ENCODE results near the gene ZNF426. TPM values are rescaled to one million over a fixed set of nuclear protein-coding genes. Genes with fewer than 3 reads are reported as not detected.

Gene ZNF426
- total RNA-seq, 1 experiment from 2014 or later, result 16.3 TPM

DNA sequence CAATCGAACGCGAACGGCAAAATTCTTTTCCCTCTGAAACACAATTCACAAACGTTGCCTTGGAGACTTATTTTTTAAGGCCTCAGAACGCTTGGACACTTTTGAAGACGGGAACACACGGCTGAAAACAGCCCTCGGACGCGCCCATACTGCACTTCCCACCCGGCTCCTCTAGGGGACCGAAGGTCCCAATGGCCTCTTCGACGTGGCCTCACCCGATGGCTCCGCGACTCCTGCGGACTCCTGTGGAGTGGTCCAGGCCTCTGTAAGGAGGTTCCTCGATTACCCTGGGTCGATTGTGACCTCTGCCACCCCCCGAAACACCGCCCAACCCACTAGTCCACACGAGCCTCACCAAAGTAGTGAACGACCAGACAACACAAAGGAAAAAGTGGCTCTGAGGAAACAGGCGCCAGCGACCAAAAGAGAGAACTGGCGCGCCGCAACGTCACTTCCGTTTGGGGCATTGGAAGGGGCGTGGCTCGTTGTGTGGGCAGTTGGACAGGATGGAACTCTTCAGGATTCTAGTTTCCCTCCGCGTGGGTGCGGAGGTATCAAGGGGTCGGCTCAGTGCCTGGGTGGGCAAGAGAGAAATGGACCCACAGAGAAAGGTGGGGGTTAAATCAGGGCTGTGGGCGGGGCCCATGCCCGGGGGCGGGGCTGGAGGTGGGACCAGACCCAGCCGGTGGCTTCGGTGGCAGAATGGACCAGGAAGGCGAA, 40.1 kb downstream of the ZNF426 start, which contains the start of gene ZNF560:
Gene ZNF560 (minus strand): TSS at position 434 of the 720 bp plus-strand sequence. CDS start 23,303 bp downstream, outside the sequence.
- DNase-seq (ENCODE audit: extremely low read depth, low read depth), result no peak

DNA sequence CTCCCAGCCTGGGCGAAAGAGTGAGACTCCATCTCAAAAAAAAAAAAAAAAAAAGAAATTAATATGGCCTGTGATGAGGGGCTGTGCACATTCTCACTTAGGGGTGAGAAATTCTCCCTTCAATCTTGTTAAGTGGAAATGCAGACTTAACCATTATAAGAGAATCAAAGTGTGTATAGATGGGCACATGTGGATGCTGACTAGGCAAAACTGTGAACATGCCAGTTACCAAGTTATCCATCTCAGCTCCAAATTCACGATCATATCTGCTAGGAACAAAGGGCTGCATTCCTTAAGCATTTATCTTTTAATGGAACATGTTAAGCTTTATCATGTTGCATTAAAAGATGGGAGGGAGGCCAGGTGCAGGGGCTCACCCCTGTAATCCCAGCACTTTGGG, 44.3 kb downstream of the ZNF426 start:
- no peak for DNase-seq (ENCODE audit: extremely low read depth, low read depth)

DNA sequence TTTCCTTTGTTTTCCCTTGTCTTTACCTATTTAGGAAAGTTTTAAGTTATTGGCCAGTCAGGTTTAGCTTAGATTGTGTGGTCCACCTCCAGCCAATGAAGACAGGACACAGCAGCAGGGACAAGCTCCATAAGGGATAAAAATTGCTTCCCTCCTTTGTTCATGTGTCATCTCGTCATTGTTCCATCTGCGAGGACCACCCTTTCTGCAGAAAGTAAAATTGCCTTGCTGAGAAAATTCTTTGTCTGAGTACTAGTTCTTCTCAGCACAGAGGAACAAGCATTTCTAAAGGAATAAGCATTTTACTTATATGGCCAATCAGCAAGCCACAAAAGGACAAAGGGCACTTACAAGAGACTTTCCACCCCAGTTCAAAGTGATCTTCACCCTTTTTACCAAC, 51.4 kb downstream of the ZNF426 start:
- no peak for DNase-seq (ENCODE audit: extremely low read depth, low read depth)

DNA sequence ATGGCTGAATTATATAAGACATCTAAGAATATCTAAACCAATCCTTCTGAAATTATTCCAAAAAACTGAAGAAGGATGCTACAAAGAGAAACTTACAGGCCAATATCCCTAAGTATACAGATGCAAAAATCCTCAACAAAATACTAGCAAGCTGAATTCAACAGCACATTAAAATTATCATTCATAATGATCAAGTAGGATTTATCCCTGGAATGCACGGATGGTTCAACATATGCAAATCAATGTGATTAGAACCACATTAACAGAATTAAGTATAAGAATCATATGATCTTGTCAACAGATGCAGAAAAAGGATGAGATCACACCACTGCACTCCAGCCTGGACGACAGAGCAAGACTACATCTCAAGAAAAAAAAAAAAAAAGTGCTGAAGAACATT, 53.3 kb downstream of the ZNF426 start:
- no peak for DNase-seq (ENCODE audit: extremely low read depth, low read depth)

DNA sequence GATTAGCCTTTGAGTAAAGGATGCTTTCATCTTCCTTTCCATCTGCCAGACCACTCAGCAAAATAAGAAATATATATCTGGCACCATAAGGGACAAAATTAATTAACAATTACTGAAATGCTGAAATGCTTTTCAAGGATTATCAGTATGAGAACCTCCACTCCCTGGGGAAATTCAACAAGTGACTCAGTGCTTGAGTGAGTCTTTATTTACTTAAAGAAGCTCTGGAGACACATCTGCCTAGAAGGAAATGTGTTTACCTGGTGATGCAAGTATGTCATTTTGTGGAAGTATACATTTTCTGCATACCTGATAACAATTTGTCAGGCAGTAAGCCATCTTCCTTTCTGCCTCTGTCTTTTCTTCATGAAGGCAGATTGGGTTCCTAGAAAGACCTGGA, 63.5 kb downstream of the ZNF426 start:
- DNase-seq (ENCODE audit: extremely low read depth, low read depth), result no peak

Other genes starting within 250 kb of the ZNF426 start
- 6.0 and 6.9 TPM in 2 replicates for gene ZNF699, start 228.8 kb downstream of the ZNF426 start, total RNA-seq (2014; rRNA removed; shearing (Covaris generic))
- gene ZNF559, start 214.5 kb downstream of the ZNF426 start, total RNA-seq (2014; rRNA removed; shearing (Covaris generic)), result 18.6 and 23.7 TPM in 2 replicates
- 3.7 and 5.7 TPM in 2 replicates for gene ZNF177, start 175.6 kb downstream of the ZNF426 start, total RNA-seq (2014; rRNA removed; shearing (Covaris generic))
- gene ZNF266, start 103.1 kb downstream of the ZNF426 start, total RNA-seq (2014; rRNA removed; shearing (Covaris generic)), result 8.1 and 9.1 TPM in 2 replicates
- not detected in 2 replicates for gene ZNF560, start 40.0 kb downstream of the ZNF426 start, total RNA-seq (2014; rRNA removed; shearing (Covaris generic))
- gene ZNF121, start 45.9 kb upstream of the ZNF426 start, total RNA-seq (2014; rRNA removed; shearing (Covaris generic)), result 80.1 and 86.4 TPM in 2 replicates
- gene ZNF561, start 82.6 kb upstream of the ZNF426 start, total RNA-seq (2014; rRNA removed; shearing (Covaris generic)), result 23.9 and 26.1 TPM in 2 replicates
- gene ZNF562, start 136.5 kb upstream of the ZNF426 start, total RNA-seq (2014; rRNA removed; shearing (Covaris generic)), result 30.3 and 33.7 TPM in 2 replicates
- 1.7 and 2.6 TPM in 2 replicates for gene ZNF846, start 230.1 kb upstream of the ZNF426 start, total RNA-seq (2014; rRNA removed; shearing (Covaris generic))

Measured in NCI-H460 (cell line).